NCI-H774 (cell line): ENCODE data around the gene POLR3A.
"Not testable (repeated sequence)": the region's sequence is repeated elsewhere in the genome, so short reads cannot be mapped to it uniquely, and the experiment has no call there.

Source experiments
- DNase-seq: peaks from one replicate; lab custom pipeline; 2025; lab: John Stamatoyannopoulos, UW

Gene POLR3A

GRCh38 chr10:78019264-78019663 lies 10.1 kb downstream of the POLR3A start:
- no peak for DNase-seq

DNA sequence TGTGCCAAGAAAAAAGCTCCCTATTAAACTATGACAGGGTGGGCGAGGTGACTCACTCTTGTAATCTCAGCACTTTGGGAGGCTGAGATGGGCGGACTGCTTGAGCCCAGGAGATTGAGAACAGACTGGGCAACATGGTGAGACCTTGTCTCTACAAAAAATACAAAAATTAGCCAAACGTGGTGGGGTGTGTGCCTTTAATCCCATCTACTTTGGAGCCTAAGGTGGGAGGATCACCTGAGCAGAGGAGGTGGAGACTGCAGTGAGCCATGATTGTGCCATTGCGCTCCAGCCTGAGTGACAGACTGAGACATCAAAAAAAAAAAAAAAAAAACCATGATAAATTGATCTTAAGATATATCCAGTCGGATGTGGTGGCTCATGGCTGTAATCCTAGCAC lies 11.5 kb downstream of the POLR3A start:
- DNase-seq, result no peak

GRCh38 chr10:78015546-78015945 lies 13.8 kb downstream of the POLR3A start:
- no peak for DNase-seq

- DNase-seq, result no peak
Measured at GRCh38 chr10:78013564-78013963, 15.8 kb downstream of the POLR3A start.

- no peak for DNase-seq
Measured at GRCh38 chr10:78011065-78011464, 18.2 kb downstream of the POLR3A start.

DNA sequence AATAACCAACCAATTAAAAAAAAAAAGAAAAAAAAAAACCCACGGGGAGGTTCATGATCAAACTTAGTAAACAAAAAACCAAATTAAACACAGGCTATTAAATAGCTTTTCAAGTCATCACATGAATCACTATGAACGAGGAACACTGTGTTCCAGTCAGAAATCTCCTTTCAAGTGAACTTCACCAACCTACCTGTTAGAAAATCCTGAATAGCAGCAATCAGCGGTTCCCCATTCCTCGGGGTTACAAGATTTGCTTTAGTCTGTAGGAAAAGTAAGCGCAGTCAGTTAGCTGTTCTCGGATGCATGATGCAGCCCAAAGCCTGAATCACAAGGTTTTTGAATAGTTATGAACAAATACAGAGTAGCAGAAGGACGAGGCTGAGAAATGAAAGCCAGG lies 19.0 kb downstream of the POLR3A start:
- DNase-seq, result no peak

GRCh38 chr10:78009662-78010061 lies 19.7 kb downstream of the POLR3A start:
- DNase-seq, result no peak

GRCh38 chr10:78007172-78007571 lies 22.1 kb downstream of the POLR3A start:
- no peak for DNase-seq

DNA sequence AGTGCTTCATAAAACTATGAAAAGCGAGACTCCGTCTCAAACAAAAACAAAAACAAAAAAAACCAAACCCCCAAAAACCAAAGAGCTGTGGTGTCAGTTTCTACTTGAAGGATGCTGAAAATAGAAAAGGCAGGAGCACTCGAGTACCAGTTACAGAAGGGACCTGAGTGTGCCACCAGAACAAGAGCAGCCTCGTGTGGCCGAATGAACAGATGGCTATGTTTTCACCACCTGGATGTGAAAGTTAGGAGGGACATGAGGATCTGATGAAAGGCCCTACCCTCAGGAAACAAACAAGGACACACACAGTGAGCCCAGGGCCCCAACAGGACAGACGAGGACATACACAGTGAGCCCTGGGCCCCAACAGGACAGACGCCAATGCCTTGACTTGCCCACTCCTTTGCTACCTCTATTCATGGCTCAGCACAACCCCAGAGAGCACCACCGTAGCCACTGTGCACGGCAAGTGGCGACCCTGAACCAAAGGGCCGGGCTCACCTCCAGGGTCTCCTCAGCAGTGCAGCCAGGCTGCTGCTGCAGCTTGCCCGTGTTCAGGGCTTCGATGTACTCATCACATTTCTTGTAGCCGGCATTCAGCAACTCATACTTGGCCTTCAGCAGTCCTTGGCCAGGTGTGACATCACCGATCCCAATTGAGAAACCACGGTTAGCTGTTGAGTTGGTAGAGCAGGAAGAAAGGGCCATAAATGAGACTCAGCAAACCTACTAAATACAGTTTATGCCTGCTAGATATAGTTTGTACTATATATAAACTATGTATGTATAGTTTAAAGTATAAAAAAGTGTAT lies 24.9 kb downstream of the POLR3A start:
- no peak for DNase-seq

GRCh38 chr10:78002541-78003288 lies 26.6 kb downstream of the POLR3A start:
- no peak for DNase-seq

GRCh38 chr10:78000956-78001472 lies 28.3 kb downstream of the POLR3A start:
- DNase-seq, result no peak

DNA sequence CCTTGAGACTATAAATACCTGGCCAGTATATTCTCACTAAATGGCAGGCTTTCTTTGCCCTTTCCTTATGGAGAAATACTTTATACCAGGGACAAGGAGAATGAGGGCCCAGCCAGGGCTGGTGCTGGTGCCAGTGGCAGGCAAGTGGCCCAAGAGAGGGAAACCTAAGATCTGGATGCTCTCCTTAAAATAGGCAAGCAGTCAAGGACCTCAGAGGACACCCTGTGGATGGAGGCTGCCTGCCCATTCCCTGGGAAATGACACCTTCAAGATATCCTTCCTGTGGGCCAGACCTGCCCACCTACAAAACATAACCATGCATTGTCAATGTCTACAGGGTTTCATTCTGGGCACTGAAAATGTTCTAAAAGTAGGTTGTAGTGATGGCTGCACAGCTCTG lies 29.1 kb downstream of the POLR3A start:
- DNase-seq, result no peak

- not testable (repeated sequence) for DNase-seq
Measured at GRCh38 chr10:77998780-77999179, 30.5 kb downstream of the POLR3A start.

- DNase-seq, result no peak
Measured at GRCh38 chr10:77993620-77994019, 35.7 kb downstream of the POLR3A start.

DNA sequence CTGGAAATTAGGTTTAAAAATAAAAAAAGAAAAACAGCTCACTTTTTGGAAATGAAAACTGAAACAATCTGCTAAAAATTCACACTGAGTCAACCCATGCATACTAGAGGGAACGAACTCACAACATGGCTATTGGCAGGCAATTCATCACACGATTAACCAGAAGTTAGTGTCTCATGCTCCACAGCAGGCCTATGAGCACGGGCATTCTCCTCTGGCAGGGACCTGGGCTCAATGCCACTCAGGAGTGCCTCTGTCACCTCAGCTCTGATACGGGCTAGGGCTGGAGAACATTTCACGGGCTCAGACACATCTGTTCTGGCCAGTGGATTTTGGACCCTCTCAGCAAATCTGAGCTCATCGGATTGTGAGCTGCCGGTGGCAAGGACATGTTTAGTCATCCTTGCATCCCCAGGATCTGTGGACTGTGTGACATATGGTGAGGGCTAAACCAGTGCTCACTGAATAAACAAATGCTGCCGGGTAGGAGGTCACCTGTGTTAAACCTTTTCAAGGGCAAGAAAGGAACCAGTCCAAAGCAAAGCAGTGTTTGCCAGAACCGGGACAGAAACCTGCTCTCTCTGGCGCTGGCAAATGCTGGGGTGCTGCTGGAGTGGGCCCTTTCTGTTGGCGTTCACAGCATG lies 40.1 kb downstream of the POLR3A start:
- DNase-seq, result no peak

- DNase-seq, result no peak
Measured at GRCh38 chr10:77987671-77988255, 41.6 kb downstream of the POLR3A start.

DNA sequence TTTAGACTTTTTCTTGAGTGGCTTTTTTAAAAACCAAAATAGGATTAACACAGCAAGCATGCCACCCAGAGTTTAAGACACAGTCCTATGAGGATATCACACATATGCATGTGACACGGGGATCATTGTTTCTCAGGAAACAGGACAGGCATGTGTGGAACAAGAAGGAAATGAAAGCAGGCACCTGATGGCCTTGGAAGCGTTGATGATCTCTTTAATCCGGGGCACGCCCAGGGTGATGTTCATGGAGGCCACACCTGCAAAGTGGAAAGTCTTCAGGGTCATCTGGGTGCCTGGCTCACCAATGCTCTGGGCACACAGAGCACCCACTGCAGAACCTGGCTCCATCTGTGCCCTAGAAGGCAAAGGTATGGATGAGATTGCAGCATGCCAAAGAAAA lies 44.3 kb downstream of the POLR3A start:
- DNase-seq, result no peak

DNA sequence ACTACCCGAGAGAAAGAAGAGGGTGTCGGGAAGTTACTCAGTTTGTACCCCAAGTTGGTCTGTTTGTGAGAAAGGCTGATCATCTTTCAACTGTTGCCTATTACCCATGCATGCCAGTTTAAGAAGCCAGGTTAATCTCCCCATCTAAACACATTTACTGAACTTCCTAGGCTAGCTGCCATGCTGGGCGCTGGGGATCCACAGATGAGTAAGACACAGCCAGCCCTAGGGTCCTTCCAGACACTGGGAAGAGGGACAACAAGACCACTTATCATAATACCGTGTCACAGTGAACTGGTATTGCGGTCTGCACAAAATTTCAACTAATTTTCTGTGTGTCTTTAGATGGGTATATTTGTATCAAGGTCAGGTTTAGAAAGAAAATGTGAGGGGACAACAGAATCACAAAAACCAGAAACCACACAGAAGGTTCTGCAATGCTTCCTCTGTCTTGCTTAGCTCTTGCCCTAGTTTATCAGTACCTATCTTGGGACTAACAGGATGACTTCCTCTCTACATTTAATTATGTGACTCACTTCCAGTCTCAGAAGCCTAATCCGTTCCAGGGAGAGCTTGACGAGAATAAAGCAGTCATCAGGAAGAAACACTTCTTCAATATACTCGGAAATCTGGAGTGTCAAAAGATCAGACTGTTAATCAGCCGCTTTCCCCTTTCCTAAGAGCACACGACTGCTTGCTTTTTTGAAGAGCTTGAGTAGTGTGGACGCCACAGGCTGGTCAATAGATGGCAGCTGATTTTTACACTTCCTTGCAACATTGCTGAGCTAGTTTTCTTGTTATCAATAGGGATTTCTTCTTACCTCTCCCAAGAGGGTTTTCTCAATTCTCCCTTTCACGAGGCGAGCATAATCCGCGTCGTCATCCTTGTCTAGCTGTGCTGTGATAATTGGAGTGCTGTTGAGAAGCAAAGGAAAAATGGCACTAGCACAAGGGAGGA lies 45.7 kb downstream of the POLR3A start:
- no peak for DNase-seq

DNA sequence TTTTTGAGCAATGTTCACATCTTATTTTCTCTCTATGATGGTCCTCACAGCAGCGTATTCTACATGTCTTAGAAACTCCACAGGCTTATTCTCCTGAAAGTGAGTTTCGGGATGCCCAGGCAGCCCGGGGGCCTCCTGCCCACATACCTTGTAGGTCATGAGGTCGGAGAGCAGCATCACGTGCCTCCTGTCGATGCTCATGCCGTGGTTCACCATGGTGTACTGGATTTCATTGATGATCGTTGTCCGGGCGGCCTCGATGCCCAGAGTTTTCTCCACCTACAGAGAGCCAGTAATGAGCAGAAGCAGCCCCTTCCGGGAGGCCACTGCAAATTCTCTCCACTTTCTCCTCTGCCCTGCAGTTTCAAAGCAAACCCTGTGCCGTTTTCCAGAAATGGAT lies 48.0 kb downstream of the POLR3A start:
- DNase-seq, result no peak

- no peak for DNase-seq
Measured at GRCh38 chr10:77979221-77979620, 50.1 kb downstream of the POLR3A start.

- no peak for DNase-seq
Measured at GRCh38 chr10:77978360-77978759, 51.0 kb downstream of the POLR3A start.
